NCI-H2196 (cell line): ENCODE data around the gene COX14.
A peak's percentile ranks its signal among the peaks of the same experiment; 100 is the strongest.
"Not testable (repeated sequence)": the region's sequence is repeated elsewhere in the genome, so short reads cannot be mapped to it uniquely, and the experiment has no call there.

Experiments
- DNase-seq: peaks from one replicate; lab custom pipeline; 2025; ENCODE audit not compliant: unreplicated experiment; lab: John Stamatoyannopoulos, UW

The COX14 gene

GRCh38 chr12:50111693-50112455, at the start of gene COX14:
TSS of gene COX14 (plus strand) at chr12:50112236. CDS start at chr12:50120044, 7,808 bp downstream.
- DNase-seq = peak; percentile 99

GRCh38 chr12:50062728-50063460, 49.1 kb upstream of the COX14 start:
- no peak for DNase-seq

- DNase-seq = no peak
Observed at GRCh38 chr12:50065726-50066310, 46.2 kb upstream of the COX14 start.

GRCh38 chr12:50066402-50066801, 45.6 kb upstream of the COX14 start:
- peak; percentile 13 for DNase-seq

GRCh38 chr12:50069069-50069468, 43.0 kb upstream of the COX14 start:
- DNase-seq = no peak

GRCh38 chr12:50069539-50069938, 42.5 kb upstream of the COX14 start:
- no peak for DNase-seq

- DNase-seq = peak; percentile 73
Observed at GRCh38 chr12:50070314-50071060, 41.5 kb upstream of the COX14 start.

- DNase-seq = no peak
Observed at GRCh38 chr12:50072198-50072907, 39.7 kb upstream of the COX14 start.

- no peak for DNase-seq
Observed at GRCh38 chr12:50073206-50073605, 38.8 kb upstream of the COX14 start.

- DNase-seq = no peak
Observed at GRCh38 chr12:50073712-50074111, 38.3 kb upstream of the COX14 start.

GRCh38 chr12:50074936-50075807, 36.9 kb upstream of the COX14 start:
- DNase-seq = peak; percentile 86

- no peak for DNase-seq
Observed at GRCh38 chr12:50075808-50076170, 36.2 kb upstream of the COX14 start.

- no peak for DNase-seq
Observed at GRCh38 chr12:50077099-50077498, 34.9 kb upstream of the COX14 start.

- no peak for DNase-seq
Observed at GRCh38 chr12:50078281-50078680, 33.8 kb upstream of the COX14 start.

GRCh38 chr12:50079771-50080170, 32.3 kb upstream of the COX14 start:
- DNase-seq = no peak

- no peak for DNase-seq
Observed at GRCh38 chr12:50081096-50081808, 30.8 kb upstream of the COX14 start.

- no peak for DNase-seq
Observed at GRCh38 chr12:50082644-50083043, 29.4 kb upstream of the COX14 start.

GRCh38 chr12:50083301-50083700, 28.7 kb upstream of the COX14 start:
- no peak for DNase-seq

GRCh38 chr12:50084409-50084774, 27.6 kb upstream of the COX14 start:
- DNase-seq = not testable (repeated sequence)
